ENCODE measurements around the gene FADS1.

The FADS1 gene

GRCh38 chr11:61810671-61811175 is 6.1 kb downstream of the FADS1 start:
- TF ChIP-seq, protein P1, sequence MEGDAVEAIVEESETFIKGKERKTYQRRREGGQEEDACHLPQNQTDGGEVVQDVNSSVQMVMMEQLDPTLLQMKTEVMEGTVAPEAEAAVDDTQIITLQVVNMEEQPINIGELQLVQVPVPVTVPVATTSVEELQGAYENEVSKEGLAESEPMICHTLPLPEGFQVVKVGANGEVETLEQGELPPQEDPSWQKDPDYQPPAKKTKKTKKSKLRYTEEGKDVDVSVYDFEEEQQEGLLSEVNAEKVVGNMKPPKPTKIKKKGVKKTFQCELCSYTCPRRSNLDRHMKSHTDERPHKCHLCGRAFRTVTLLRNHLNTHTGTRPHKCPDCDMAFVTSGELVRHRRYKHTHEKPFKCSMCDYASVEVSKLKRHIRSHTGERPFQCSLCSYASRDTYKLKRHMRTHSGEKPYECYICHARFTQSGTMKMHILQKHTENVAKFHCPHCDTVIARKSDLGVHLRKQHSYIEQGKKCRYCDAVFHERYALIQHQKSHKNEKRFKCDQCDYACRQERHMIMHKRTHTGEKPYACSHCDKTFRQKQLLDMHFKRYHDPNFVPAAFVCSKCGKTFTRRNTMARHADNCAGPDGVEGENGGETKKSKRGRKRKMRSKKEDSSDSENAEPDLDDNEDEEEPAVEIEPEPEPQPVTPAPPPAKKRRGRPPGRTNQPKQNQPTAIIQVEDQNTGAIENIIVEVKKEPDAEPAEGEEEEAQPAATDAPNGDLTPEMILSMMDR (conservative IDR thresholded peaks at IDR 0.05): no peak
- H3K27ac ChIP-seq: no peak overlapping the region

DNA sequence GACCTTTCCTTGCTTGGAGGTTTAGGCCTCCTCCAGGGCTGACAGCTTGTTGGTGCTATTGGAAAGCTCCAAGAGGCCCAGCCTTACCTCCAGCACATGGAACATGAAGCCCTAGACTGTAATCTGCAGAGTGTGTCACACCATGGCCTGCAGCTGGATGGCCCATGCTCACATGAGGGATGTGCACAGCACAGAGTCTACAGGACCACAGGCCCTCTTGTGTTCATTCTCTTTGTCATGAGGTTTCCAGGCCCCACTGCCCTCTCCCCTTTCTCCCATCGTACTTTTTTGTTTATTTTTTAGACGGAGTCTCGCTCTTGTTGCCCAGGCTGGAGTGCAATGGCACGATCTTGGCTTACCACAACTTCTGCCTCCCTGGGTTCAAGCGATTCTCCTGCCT is 10.0 kb downstream of the FADS1 start:
- TF ChIP-seq, protein P1 (conservative IDR thresholded peaks at IDR 0.05): no peak
- no peak overlapping the region for H3K27ac ChIP-seq

DNA sequence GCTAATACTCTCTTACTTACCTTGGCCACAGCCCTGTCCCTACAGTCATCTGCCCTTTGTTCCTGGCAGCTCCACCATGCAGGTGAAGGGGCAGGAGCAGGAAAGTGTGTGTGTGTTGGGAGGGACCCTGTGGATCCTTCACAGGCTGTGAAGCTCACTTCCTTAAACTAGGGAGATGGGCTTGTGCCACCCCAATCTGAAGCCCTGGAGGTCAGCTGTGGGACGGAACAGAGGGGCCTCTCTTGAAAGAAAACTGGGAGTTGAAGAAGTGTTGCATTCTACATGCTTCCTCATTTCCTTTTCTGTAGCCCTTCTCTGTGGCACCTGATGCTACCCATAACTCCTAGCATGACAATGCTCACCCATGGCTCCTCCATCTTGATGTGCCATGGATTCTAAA is 11.7 kb downstream of the FADS1 start:
- H3K27ac ChIP-seq: no peak overlapping the region
- TF ChIP-seq, protein P1 (conservative IDR thresholded peaks at IDR 0.05): no peak

GRCh38 chr11:61803889-61804647 is 12.7 kb downstream of the FADS1 start:
- no peak overlapping the region for H3K27ac ChIP-seq
- TF ChIP-seq, protein P1 (conservative IDR thresholded peaks at IDR 0.05): no peak

DNA sequence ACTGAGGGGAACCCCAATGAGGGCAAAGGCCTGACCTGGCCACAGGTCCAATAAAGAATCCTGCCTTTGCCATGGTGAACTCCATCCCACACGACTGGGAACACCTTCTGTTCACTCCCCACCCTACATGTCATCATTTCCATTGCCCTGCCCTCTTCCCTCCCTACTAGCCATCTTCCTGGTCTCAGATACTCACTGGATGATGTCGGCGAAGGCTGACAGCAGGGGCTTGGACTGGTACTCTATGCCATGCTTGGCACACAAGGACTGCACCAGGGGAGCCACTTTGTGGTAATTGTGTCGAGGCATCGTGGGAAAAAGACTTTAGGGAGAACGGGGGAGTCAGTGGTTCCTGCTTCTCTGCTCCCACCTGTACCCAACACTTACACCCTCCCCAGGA is 14.2 kb downstream of the FADS1 start:
- TF ChIP-seq, protein P1 (conservative IDR thresholded peaks at IDR 0.05): no peak
- H3K27ac ChIP-seq: no peak overlapping the region

- TF ChIP-seq, protein P1 (conservative IDR thresholded peaks at IDR 0.05): no peak
- no peak overlapping the region for H3K27ac ChIP-seq
Measured at GRCh38 chr11:61800331-61801281, 16.2 kb downstream of the FADS1 start.

- H3K27ac ChIP-seq: no peak overlapping the region
- TF ChIP-seq, protein P1 (conservative IDR thresholded peaks at IDR 0.05): no peak
Measured at GRCh38 chr11:61799665-61800284, 17.0 kb downstream of the FADS1 start.

Data from VCaP (cell line).